HG03457 (cell line): ENCODE data around the gene OR6K6.

Experiments used
- ATAC-seq: cut with Tn5 transposase; IDR thresholded peaks from one replicate; pipeline ENCODE4 v1.9.1; 2021; ENCODE audit warnings: moderate number of reproducible peaks; ENCODE audit not compliant: unreplicated experiment

OR6K6 gene

GRCh38 chr1:158754420-158754819, at the start of gene OR6K6:
Gene OR6K6, plus strand, starts transcription at chr1:158754720. Its CDS starts 168 bp downstream, at chr1:158754888.
- ATAC-seq: no peak

- no peak for ATAC-seq
Observed at GRCh38 chr1:158706096-158706495, 48.4 kb upstream of the OR6K6 start.

- no peak for ATAC-seq
Observed at GRCh38 chr1:158711098-158711497, 43.4 kb upstream of the OR6K6 start.

GRCh38 chr1:158714754-158715153, 39.8 kb upstream of the OR6K6 start:
- ATAC-seq: no peak

GRCh38 chr1:158716335-158716734, 38.2 kb upstream of the OR6K6 start:
- no peak for ATAC-seq

GRCh38 chr1:158717344-158717743, 37.2 kb upstream of the OR6K6 start:
- no peak for ATAC-seq

GRCh38 chr1:158719664-158720063, 34.9 kb upstream of the OR6K6 start:
- ATAC-seq: no peak

- ATAC-seq: no peak
Observed at GRCh38 chr1:158720620-158721019, 33.9 kb upstream of the OR6K6 start, which contains the start of gene OR6K3. Gene OR6K3, minus strand, starts transcription at chr1:158720720. Its CDS starts 2,605 bp downstream, at chr1:158718115.

- no peak for ATAC-seq
Observed at GRCh38 chr1:158724442-158724841, 30.1 kb upstream of the OR6K6 start.

GRCh38 chr1:158728510-158729225, 25.9 kb upstream of the OR6K6 start:
- no peak for ATAC-seq

GRCh38 chr1:158730453-158730852, 24.1 kb upstream of the OR6K6 start:
- ATAC-seq: no peak

- ATAC-seq: no peak
Observed at GRCh38 chr1:158731707-158732106, 22.8 kb upstream of the OR6K6 start.

GRCh38 chr1:158732524-158732923, 22.0 kb upstream of the OR6K6 start:
- no peak for ATAC-seq

GRCh38 chr1:158735848-158736247, 18.7 kb upstream of the OR6K6 start:
- no peak for ATAC-seq

GRCh38 chr1:158752155-158752712, 2.3 kb upstream of the OR6K6 start:
- ATAC-seq: no peak

GRCh38 chr1:158771950-158772866, 17.7 kb downstream of the OR6K6 start, which contains the start of gene OR6N1:
Gene OR6N1, minus strand, starts transcription at chr1:158772195. Its CDS starts 5,513 bp downstream, at chr1:158766682.
- ATAC-seq: no peak

GRCh38 chr1:158781104-158781503, 26.6 kb downstream of the OR6K6 start, which contains the start of gene OR6N2:
Gene OR6N2, minus strand, starts transcription at chr1:158781204. Its CDS starts 3,569 bp downstream, at chr1:158777635.
- no peak for ATAC-seq

GRCh38 chr1:158793604-158794003, 39.1 kb downstream of the OR6K6 start:
- no peak for ATAC-seq

- ATAC-seq: no peak
Observed at GRCh38 chr1:158794247-158794646, 39.7 kb downstream of the OR6K6 start.

GRCh38 chr1:158798531-158798930, 44.0 kb downstream of the OR6K6 start:
- ATAC-seq: no peak

- ATAC-seq: no peak
Observed at GRCh38 chr1:158799689-158800088, 45.2 kb downstream of the OR6K6 start.
